CD4-positive, alpha-beta T cell (primary cell): ENCODE results near the gene HELLS. TPM values are rescaled to one million over a fixed set of nuclear protein-coding genes. Genes with fewer than 3 reads are reported as not detected.

Experiments
- ATAC-seq: fragments of 200-7000 bp; cut with Tn5 transposase; one replicate; pipeline ENCODE4 v1.10.0; 2022; ENCODE audit warnings: mild to moderate bottlenecking; ENCODE audit not compliant: poor library complexity
- CTCF ChIA-PET: fragments of 350-600 bp; sonication (Branson Sonifier 250); formaldehyde crosslinking; loops from one replicate; lab custom pipeline; 2021; ENCODE audit warnings: antibody characterized with exemption, inconsistent platforms; lab: Charles Lee
- POLR2A ChIA-PET: fragments of 350-600 bp; sonication (Branson Sonifier 250); formaldehyde crosslinking; loops from one replicate; lab custom pipeline; 2021; ENCODE audit warnings: antibody characterized with exemption, inconsistent platforms; lab: Charles Lee
- DNase-seq, 14 experiments: peaks; one replicate each; pipeline ENCODE4 v3.0.0-alpha.2; 2013 to 2020; ENCODE audit warnings: mixed read lengths in 2 of 14
- H3K27ac ChIP-seq, 2 donors: one replicate each; pipeline versions ENCODE4 v1.5.1 to v1.7.0; 2013; ENCODE audit warnings: low read length in 2 of 2, low read depth in 1 of 2, mild to moderate bottlenecking in 1 of 2
- H3K27me3 ChIP-seq, 2 experiments: 1 replicate in 1 of 2; 2 replicates in 1 of 2; pipeline versions ENCODE4 v1.6.1 to v1.7.0; 2013; ENCODE audit warnings: low read length in 2 of 2, control low read depth in 1 of 2, mild to moderate bottlenecking in 1 of 2, moderate library complexity in 1 of 2; ENCODE audit not compliant: insufficient read depth in 2 of 2, control insufficient read depth in 1 of 2
- H3K36me3 ChIP-seq: one replicate; pipeline ENCODE4 v1.6.1; 2013; ENCODE audit warnings: low read length, control low read depth; ENCODE audit not compliant: insufficient read depth
- H3K4me1 ChIP-seq: one replicate; pipeline ENCODE4 v1.6.1; 2013; ENCODE audit warnings: low read length, control low read depth; ENCODE audit not compliant: insufficient read depth
- H3K4me3 ChIP-seq: one replicate; pipeline ENCODE4 v1.5.1; 2013; ENCODE audit warnings: mild to moderate bottlenecking, low read length, moderate library complexity
- H3K9me3 ChIP-seq, 2 experiments: 1 replicate in 1 of 2; 2 replicates in 1 of 2; pipeline versions ENCODE4 v1.6.1 to v1.7.0; 2013; ENCODE audit warnings: low read length in 2 of 2, mild to moderate bottlenecking in 2 of 2, control low read depth in 1 of 2, moderate library complexity in 1 of 2; ENCODE audit not compliant: control insufficient read depth in 1 of 2, insufficient read depth in 1 of 2
- H3K27ac Mint-ChIP-seq: one replicate; pipeline ENCODE4 v1.8.0; 2020; ENCODE audit warnings: mixed read lengths
- H3K27me3 Mint-ChIP-seq: one replicate; pipeline ENCODE4 v1.8.0; 2021; ENCODE audit warnings: mixed read lengths
- H3K36me3 Mint-ChIP-seq: one replicate; pipeline ENCODE4 v1.8.0; 2021; ENCODE audit warnings: low read depth, mixed read lengths
- H3K4me1 Mint-ChIP-seq: one replicate; pipeline ENCODE4 v1.8.0; 2021; ENCODE audit warnings: low read depth, mixed read lengths
- H3K4me3 Mint-ChIP-seq: one replicate; pipeline ENCODE4 v1.8.0; 2020; ENCODE audit warnings: mild to moderate bottlenecking, mixed read lengths
- H3K9me3 Mint-ChIP-seq: one replicate; pipeline ENCODE4 v1.8.0; 2020; ENCODE audit warnings: mixed read lengths
- CTCF ChIP-seq: fragments of 200-600 bp; IDR thresholded peaks from one replicate; pipeline ENCODE4 v1.8.0; 2022; ENCODE audit warnings: antibody characterized with exemption, mild to moderate bottlenecking
- intact Hi-C, 2 experiments: fragments of 100-400 bp; cut with DNase I in 1 of 2; cut with micrococcal nuclease in 1 of 2; formaldehyde crosslinking; loops; one replicate each; pipeline versions ENCODE4 v1.15.1 to v1.9.0; 2023 to 2025; cut with DNase I, micrococcal nuclease
- total RNA-seq, 174 experiments: library from RNA in 2 of 174; stranded (reverse) in 2 of 174; gene quantifications; one replicate each; pipeline ENCODE4 v1.2.3 and lab custom pipeline; 2021 to 2026

HELLS gene
- total RNA-seq, 2 experiments from 2014 or later = 9.5 to 10.3 TPM

DNA sequence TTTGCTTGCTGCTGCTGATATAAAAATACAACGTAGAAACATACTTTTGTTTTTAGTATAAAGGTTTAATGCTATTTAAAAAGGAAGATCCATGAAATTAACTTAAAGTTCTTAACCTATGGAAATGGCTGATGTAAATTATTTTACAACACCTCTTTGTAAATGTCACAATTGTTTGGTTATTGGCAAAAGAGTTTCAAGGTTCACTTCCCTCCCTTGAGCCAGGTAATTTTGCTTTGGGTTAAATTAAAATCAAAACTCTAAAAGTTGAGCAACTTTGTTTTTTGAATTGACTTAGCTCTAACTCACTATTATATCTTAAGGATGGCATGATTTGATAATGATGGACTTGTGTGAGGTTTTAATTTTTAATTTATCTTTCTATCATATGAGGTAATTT lies 98.8 kb downstream of the HELLS start:
- Histone ChIP-seq H3K27ac (no peak overlapping the region), H3K36me3 (no peaks in the 10 kb centered on the region), H3K27me3 (no peaks in the 10 kb centered on the region), H3K4me3 (no peak overlapping the region), H3K4me1 (no peaks in the 10 kb centered on the region), H3K9me3 (peaks cover 0 to 7% of the 10 kb centered on the region in 2 experiments)
- H3K9me3 Mint-ChIP-seq = no peaks in the 10 kb centered on the region
- no peak for TF ChIP-seq CTCF
- DNase-seq = no peak
- CTCF ChIA-PET = no interaction called here
- H3K27me3 Mint-ChIP-seq = peaks cover 13% of the 10 kb centered on the region
- no peaks in the 10 kb centered on the region for H3K36me3 Mint-ChIP-seq
- no peak overlapping the region for H3K4me3 Mint-ChIP-seq
- H3K27ac Mint-ChIP-seq = no peak overlapping the region
- no peaks in the 10 kb centered on the region for H3K4me1 Mint-ChIP-seq
- intact Hi-C loops = no loop called here
- POLR2A ChIA-PET = no interaction called here
- ATAC-seq = no peak

GRCh38 chr10:94645285-94645684 lies 99.7 kb downstream of the HELLS start:
- intact Hi-C loops = no loop called here
- Mint-ChIP-seq H3K27ac (no peak overlapping the region), H3K27me3 (peaks cover 13% of the 10 kb centered on the region), H3K9me3 (no peaks in the 10 kb centered on the region), H3K4me1 (no peaks in the 10 kb centered on the region), H3K36me3 (no peaks in the 10 kb centered on the region), H3K4me3 (no peak overlapping the region)
- H3K4me3 ChIP-seq = no peak overlapping the region
- ChIA-PET CTCF (no interaction called here), POLR2A (no interaction called here)
- no peaks in the 10 kb centered on the region for H3K27me3 ChIP-seq
- no peak for DNase-seq
- H3K4me1 ChIP-seq = no peaks in the 10 kb centered on the region
- ATAC-seq = no peak
- TF ChIP-seq CTCF = no peak
- H3K9me3 ChIP-seq = no peaks in the 10 kb centered on the region
- no peaks in the 10 kb centered on the region for H3K36me3 ChIP-seq
- no peak overlapping the region for H3K27ac ChIP-seq

Other genes with a start within 250 kb of the HELLS start
- gene NOC3L, start 182.8 kb upstream of the HELLS start, total RNA-seq = 1 to 10 TPM; 7.1 to 8.0 TPM
- gene TBC1D12, start 143.2 kb upstream of the HELLS start, total RNA-seq = under 1 TPM; 0.27 to 0.42 TPM
- gene CYP2C18, start 137.9 kb downstream of the HELLS start, total RNA-seq = not detected
- not detected for gene CYP2C19, start 216.9 kb downstream of the HELLS start, total RNA-seq